HL-60 (cell line): ENCODE measurements around the gene ELMOD3.
"Not testable (repeated sequence)": the region's sequence is repeated elsewhere in the genome, so short reads cannot be mapped to it uniquely, and the experiment has no call there.

Experiments used
- DNase-seq, 2 experiments: peaks; one replicate each; pipeline ENCODE4 v3.0.0-alpha.2; 2010 to 2020; ENCODE audit warnings: low read depth in 1 of 2, low spot score in 1 of 2
- H3K27ac ChIP-seq: fragments of 250-450 bp; sonication (Bioruptor Pico); replicated peaks from 2 replicates; pipeline ENCODE4 v1.5.1; 2020; ENCODE audit warnings: mild to moderate bottlenecking, moderate library complexity
- H3K27me3 ChIP-seq: fragments of 250-450 bp; sonication (Bioruptor Pico); 2 replicates; pipeline ENCODE4 v1.5.1; 2021; ENCODE audit warnings: mild to moderate bottlenecking, moderate library complexity; ENCODE audit not compliant: insufficient read depth, poor library complexity, severe bottlenecking
- H3K4me3 ChIP-seq: replicated peaks from 2 replicates; pipeline ENCODE4 v1.5.1; 2011; ENCODE audit warnings: mild to moderate bottlenecking, control low read depth, low read length; ENCODE audit not compliant: insufficient read depth
- CTCF ChIP-seq: IDR thresholded peaks from one replicate; pipeline ENCODE4 v1.5.1; 2011; ENCODE audit warnings: low read length, control low read depth, inconsistent platforms; ENCODE audit not compliant: insufficient read depth
- GABPA ChIP-seq: IDR thresholded peaks from 2 replicates; pipeline ENCODE4 v1.6.1; 2012; ENCODE audit warnings: low read depth
- POLR2AphosphoS5 ChIP-seq: IDR thresholded peaks from 2 replicates; pipeline ENCODE4 v1.6.1; 2012; ENCODE audit warnings: low read depth
- REST ChIP-seq: IDR thresholded peaks from 2 replicates; pipeline ENCODE4 v1.6.1; 2012; ENCODE audit warnings: low read depth; ENCODE audit not compliant: insufficient replicate concordance
- SPI1 ChIP-seq: IDR thresholded peaks from 2 replicates; pipeline ENCODE4 v1.6.1; 2012; ENCODE audit warnings: low read depth, mild to moderate bottlenecking, borderline replicate concordance

The ELMOD3 gene

GRCh38 chr2:85327822-85328617, 26.5 kb upstream of the ELMOD3 start, which contains the start of gene TGOLN2:
TGOLN2 (minus strand) TSS chr2:85327989; CDS start chr2:85327962, 27 bp downstream.
- Histone ChIP-seq H3K27me3 (no peaks in the 10 kb centered on the region), H3K4me3 (peak within 1 kb of the TSS; percentile 78), H3K27ac (peak within 1 kb of the TSS; percentile 96)
- TF ChIP-seq CTCF (no peak), POLR2AphosphoS5 (peak; percentile 98), SPI1 (peak; percentile 49; the same call in 1 of the 2 replicates), GABPA (peak; percentile 45; the same call in 1 of the 2 replicates), REST (peak; percentile 53)
- DNase-seq: peak; percentile 89 to 92

GRCh38 chr2:85329181-85329651, 25.4 kb upstream of the ELMOD3 start:
- Histone ChIP-seq H3K4me3 (no peak overlapping the region), H3K27ac (no peak overlapping the region; the same call in 1 of the 2 replicates), H3K27me3 (no peaks in the 10 kb centered on the region)
- DNase-seq: no peak
- TF ChIP-seq POLR2AphosphoS5 (no peak), CTCF (no peak), REST (no peak), SPI1 (no peak), GABPA (no peak)

- not testable (repeated sequence) for H3K27ac ChIP-seq, H3K4me3 ChIP-seq, DNase-seq, H3K27me3 ChIP-seq
These were observed 24.9 kb upstream of the ELMOD3 start for GRCh38 chr2:85329701-85330100.

- Histone ChIP-seq H3K27me3 (no peaks in the 10 kb centered on the region), H3K4me3 (no peak overlapping the region), H3K27ac (no peak overlapping the region)
- no peak for DNase-seq
- TF ChIP-seq POLR2AphosphoS5 (no peak), GABPA (no peak), SPI1 (no peak), CTCF (no peak), REST (no peak)
These were observed 23.5 kb upstream of the ELMOD3 start for GRCh38 chr2:85330839-85331636.

- not testable (repeated sequence) for DNase-seq
These were observed 20.7 kb upstream of the ELMOD3 start for GRCh38 chr2:85333877-85334276.

More at GRCh38 chr2:85333877-85334276, 20.7 kb upstream of the ELMOD3 start:
- not testable (repeated sequence) for H3K27ac ChIP-seq, H3K4me3 ChIP-seq, H3K27me3 ChIP-seq
